Measurements from ENCODE around the gene ENOX1.

Gene ENOX1

DNA sequence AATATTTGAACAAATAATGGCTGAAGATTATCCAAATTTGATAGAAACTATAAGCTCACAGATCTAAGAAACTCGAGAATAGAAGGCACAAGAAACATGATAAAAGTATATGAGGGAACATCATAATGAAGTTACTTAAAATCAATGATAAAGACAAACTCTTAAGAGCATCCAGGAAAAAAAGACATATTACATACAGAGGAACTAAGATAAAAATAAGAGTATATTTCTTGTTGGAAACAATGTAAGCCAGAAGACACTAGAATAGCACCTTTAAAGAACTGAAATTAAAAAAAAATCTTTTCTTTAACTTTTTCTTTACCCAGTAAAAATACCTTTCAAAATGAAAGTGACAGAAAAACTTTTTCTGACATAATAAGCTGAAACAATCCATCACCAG, 407.0 kb downstream of the ENOX1 start:
- DNase-seq (ENCODE audit: low read depth), result no peak
- TF ChIP-seq, protein P1, sequence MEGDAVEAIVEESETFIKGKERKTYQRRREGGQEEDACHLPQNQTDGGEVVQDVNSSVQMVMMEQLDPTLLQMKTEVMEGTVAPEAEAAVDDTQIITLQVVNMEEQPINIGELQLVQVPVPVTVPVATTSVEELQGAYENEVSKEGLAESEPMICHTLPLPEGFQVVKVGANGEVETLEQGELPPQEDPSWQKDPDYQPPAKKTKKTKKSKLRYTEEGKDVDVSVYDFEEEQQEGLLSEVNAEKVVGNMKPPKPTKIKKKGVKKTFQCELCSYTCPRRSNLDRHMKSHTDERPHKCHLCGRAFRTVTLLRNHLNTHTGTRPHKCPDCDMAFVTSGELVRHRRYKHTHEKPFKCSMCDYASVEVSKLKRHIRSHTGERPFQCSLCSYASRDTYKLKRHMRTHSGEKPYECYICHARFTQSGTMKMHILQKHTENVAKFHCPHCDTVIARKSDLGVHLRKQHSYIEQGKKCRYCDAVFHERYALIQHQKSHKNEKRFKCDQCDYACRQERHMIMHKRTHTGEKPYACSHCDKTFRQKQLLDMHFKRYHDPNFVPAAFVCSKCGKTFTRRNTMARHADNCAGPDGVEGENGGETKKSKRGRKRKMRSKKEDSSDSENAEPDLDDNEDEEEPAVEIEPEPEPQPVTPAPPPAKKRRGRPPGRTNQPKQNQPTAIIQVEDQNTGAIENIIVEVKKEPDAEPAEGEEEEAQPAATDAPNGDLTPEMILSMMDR (IDR thresholded peaks at IDR 0.05; ENCODE audit: low read length, missing control alignments), result no peak
- no peak overlapping the region for H3K4me3 ChIP-seq (replicated peaks; ENCODE audit: low read depth, low read length)

DNA sequence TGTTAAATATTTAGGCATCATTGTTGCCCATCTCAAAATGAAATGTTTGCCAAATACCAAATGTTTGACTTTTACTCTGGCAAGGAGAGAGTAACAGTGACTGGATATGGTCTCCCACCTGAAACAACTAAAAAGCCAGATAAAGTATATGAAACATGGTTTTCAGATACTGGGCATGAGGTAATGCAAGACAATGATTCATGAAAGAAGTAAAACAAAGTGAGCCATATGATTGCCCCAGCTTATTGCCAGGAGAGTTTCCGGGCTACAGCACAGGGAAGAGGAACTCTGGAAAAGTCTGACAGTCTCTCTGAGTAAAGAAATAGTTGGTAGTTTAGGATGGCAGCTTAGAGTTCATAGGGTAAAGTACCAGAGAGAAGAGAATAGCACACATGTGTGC, 408.8 kb downstream of the ENOX1 start:
- TF ChIP-seq, protein P1 (IDR thresholded peaks at IDR 0.05; ENCODE audit: low read length, missing control alignments), result no peak
- DNase-seq (ENCODE audit: low read depth), result peak; percentile 72
- H3K4me3 ChIP-seq (replicated peaks; ENCODE audit: low read depth, low read length), result no peak overlapping the region

DNA sequence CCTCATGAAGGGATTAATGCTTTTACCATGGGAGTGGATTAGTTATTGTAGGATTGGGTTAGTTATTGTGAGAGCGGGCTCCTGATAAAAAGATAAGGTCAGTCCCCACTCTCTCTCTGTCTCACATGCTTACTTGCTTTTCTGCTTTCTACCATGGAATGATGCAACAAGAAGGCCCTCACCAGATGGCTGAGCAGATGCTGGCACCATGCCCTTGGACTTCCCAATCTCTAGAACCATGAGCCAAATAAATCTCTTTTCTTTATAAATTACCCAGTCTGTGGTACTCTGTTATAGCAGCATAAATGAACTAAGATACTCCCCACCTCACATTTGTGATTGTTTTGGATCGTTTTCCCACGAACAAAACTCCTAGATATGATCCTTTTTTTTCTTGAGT, 409.6 kb downstream of the ENOX1 start:
- TF ChIP-seq, protein P1 (IDR thresholded peaks at IDR 0.05; ENCODE audit: low read length, missing control alignments), result no peak
- no peak overlapping the region for H3K4me3 ChIP-seq (replicated peaks; ENCODE audit: low read depth, low read length)
- DNase-seq (ENCODE audit: low read depth), result peak; percentile 55

- no peak for DNase-seq (ENCODE audit: low read depth)
- TF ChIP-seq, protein P1 (IDR thresholded peaks at IDR 0.05; ENCODE audit: low read length, missing control alignments), result no peak
- H3K4me3 ChIP-seq (replicated peaks; ENCODE audit: low read depth, low read length), result no peak overlapping the region
These were observed 410.2 kb downstream of the ENOX1 start for GRCh38 chr13:43376596-43376995.

GRCh38 chr13:43375797-43376465, 410.8 kb downstream of the ENOX1 start:
- no peak for DNase-seq (ENCODE audit: low read depth)
- H3K4me3 ChIP-seq (replicated peaks; ENCODE audit: low read depth, low read length), result no peak overlapping the region
- TF ChIP-seq, protein P1 (IDR thresholded peaks at IDR 0.05; ENCODE audit: low read length, missing control alignments), result no peak

- no peak overlapping the region for H3K4me3 ChIP-seq (replicated peaks; ENCODE audit: low read depth, low read length)
- TF ChIP-seq, protein P1 (IDR thresholded peaks at IDR 0.05; ENCODE audit: low read length, missing control alignments), result no peak
- DNase-seq (ENCODE audit: low read depth), result peak; percentile 66
These were observed 412.2 kb downstream of the ENOX1 start for GRCh38 chr13:43374621-43375020.

DNA sequence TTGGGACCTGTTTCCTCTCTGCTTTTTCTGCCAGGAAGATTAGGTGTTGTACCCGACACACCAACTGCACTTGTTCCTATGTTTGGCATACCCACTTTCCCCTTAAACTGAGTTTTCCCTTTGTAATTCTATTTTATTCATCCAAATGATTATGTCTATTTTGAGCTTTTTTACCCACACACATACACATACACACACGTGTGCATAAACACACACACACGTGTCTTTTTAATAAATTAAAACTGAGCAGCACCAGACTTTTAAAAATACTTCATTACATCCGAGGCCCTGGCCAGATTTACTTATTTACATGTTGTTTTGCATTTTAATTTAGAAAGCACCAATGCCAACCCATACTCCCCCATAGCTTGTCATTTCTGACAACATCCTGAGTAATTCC, 413.4 kb downstream of the ENOX1 start:
- DNase-seq (ENCODE audit: low read depth), result no peak
- TF ChIP-seq, protein P1 (IDR thresholded peaks at IDR 0.05; ENCODE audit: low read length, missing control alignments), result no peak
- no peak overlapping the region for H3K4me3 ChIP-seq (replicated peaks; ENCODE audit: low read depth, low read length)
